H1 (cell line): ENCODE data around the gene ADGRB3.

Experiments used
- GABPA ChIP-seq: IDR thresholded peaks from 2 replicates; pipeline ENCODE4 v1.6.1; 2011; ENCODE audit warnings: mild to moderate bottlenecking, low read length, moderate library complexity, borderline replicate concordance; ENCODE audit not compliant: insufficient read depth
- HDAC2 ChIP-seq, 2 experiments: fragments of 300-600 bp in 1 of 2; sonication (generic) in 1 of 2; IDR thresholded peaks; 2 replicates each; pipeline ENCODE4 v1.6.1; 2011 to 2012; ENCODE audit warnings: low read depth in 2 of 2, low read length in 2 of 2, mild to moderate bottlenecking in 2 of 2, moderate library complexity in 2 of 2, borderline replicate concordance in 1 of 2, inconsistent platforms in 1 of 2
- JUND ChIP-seq: IDR thresholded peaks from 2 replicates; pipeline ENCODE4 v1.6.1; 2011; ENCODE audit warnings: mild to moderate bottlenecking, improper control_type of control experiment, low read length
- MAX ChIP-seq: IDR thresholded peaks from 2 replicates; pipeline ENCODE4 v1.6.1; 2012; ENCODE audit warnings: inconsistent platforms
- PHF8 ChIP-seq: fragments of 200-600 bp; sonication (generic); conservative IDR thresholded peaks from 2 replicates; pipeline ENCODE4 v1.7.1; 2012; ENCODE audit warnings: low read depth, mild to moderate bottlenecking, inconsistent platforms, low read length, moderate library complexity
- POLR2A ChIP-seq, 2 experiments: IDR thresholded peaks; 1 replicate in 1 of 2; 2 replicates in 1 of 2; pipeline ENCODE4 v1.6.1; 2011; ENCODE audit warnings: low read depth in 2 of 2, low read length in 2 of 2, mild to moderate bottlenecking in 2 of 2; ENCODE audit errors: control extremely low read depth in 1 of 2
- POLR2AphosphoS5 ChIP-seq: IDR thresholded peaks from 2 replicates; pipeline ENCODE4 v1.6.1; 2011; ENCODE audit warnings: low read depth, low read length
- TF ChIP-seq, protein P1 (sequence below), 3 experiments: IDR thresholded peaks; 1 replicate in 2 of 3; 2 replicates in 1 of 3; pipeline versions ENCODE4 v1.5.1 to v1.6.1; 2011; ENCODE audit warnings: low read length in 3 of 3, mild to moderate bottlenecking in 3 of 3, inconsistent platforms in 2 of 3, low read depth in 1 of 3, moderate library complexity in 1 of 3; ENCODE audit not compliant: insufficient read depth in 1 of 3; ENCODE audit errors: control extremely low read depth in 1 of 3

GRCh38 chr6:68637071-68637470 is 2.0 kb downstream of the ADGRB3 start:
- TF ChIP-seq GABPA (no peak), POLR2AphosphoS5 (no peak), MAX (no peak), JUND (no peak), POLR2A (IDR thresholded peaks at IDR 0.05; ENCODE audit: control extremely low read depth in 1 of 2, low read depth in 2 of 2, low read length in 2 of 2) (no peak), HDAC2 (IDR thresholded peaks at IDR 0.05; ENCODE audit: borderline replicate concordance in 1 of 2, low read depth in 2 of 2, low read length in 2 of 2) (no peak), PHF8 (no peak)
- TF ChIP-seq, protein P1, sequence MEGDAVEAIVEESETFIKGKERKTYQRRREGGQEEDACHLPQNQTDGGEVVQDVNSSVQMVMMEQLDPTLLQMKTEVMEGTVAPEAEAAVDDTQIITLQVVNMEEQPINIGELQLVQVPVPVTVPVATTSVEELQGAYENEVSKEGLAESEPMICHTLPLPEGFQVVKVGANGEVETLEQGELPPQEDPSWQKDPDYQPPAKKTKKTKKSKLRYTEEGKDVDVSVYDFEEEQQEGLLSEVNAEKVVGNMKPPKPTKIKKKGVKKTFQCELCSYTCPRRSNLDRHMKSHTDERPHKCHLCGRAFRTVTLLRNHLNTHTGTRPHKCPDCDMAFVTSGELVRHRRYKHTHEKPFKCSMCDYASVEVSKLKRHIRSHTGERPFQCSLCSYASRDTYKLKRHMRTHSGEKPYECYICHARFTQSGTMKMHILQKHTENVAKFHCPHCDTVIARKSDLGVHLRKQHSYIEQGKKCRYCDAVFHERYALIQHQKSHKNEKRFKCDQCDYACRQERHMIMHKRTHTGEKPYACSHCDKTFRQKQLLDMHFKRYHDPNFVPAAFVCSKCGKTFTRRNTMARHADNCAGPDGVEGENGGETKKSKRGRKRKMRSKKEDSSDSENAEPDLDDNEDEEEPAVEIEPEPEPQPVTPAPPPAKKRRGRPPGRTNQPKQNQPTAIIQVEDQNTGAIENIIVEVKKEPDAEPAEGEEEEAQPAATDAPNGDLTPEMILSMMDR (IDR thresholded peaks at IDR 0.05; ENCODE audit: control extremely low read depth in 1 of 3, insufficient read depth in 1 of 3, low read depth in 1 of 3, low read length in 3 of 3), result no peak
